Neural cell (in vitro differentiated cells): ENCODE data around the gene TRPV5. TPM values are rescaled to one million over a fixed set of nuclear protein-coding genes. Genes with fewer than 3 reads are reported as not detected.

ENCODE experiments used
- H2AFZ ChIP-seq: fragments of 200-600, 300-800 bp; sonication (generic), shearing (Covaris generic); 2 replicates; pipeline ENCODE4 v1.6.0; 2014; ENCODE audit warnings: low read depth, mild to moderate bottlenecking, antibody characterized with exemption, low read length, moderate library complexity
- H3F3A ChIP-seq: fragments of 200-600 bp; shearing (Covaris generic); 2 replicates; pipeline ENCODE4 v1.6.1; 2016; ENCODE audit warnings: mild to moderate bottlenecking, moderate library complexity, mixed read lengths, antibody characterized with exemption, low read length; ENCODE audit not compliant: insufficient read depth, poor library complexity, severe bottlenecking
- H3K27ac ChIP-seq: fragments of 200-600, 300-800 bp; sonication (generic), shearing (Covaris generic); 2 replicates; pipeline ENCODE4 v1.5.1; 2014; ENCODE audit warnings: mild to moderate bottlenecking, low read length, moderate library complexity
- H3K27me3 ChIP-seq: fragments of 300-800, 200-600 bp; sonication (generic), shearing (Covaris generic); 2 replicates; pipeline ENCODE4 v1.6.0; 2014; ENCODE audit warnings: mild to moderate bottlenecking, low read depth, low read length, moderate library complexity; ENCODE audit not compliant: insufficient read depth
- H3K36me3 ChIP-seq: fragments of 300-800, 200-600 bp; sonication (generic), shearing (Covaris generic); 2 replicates; pipeline ENCODE4 v1.5.1; 2014; ENCODE audit warnings: mild to moderate bottlenecking, antibody characterized with exemption, low read length, moderate library complexity; ENCODE audit not compliant: insufficient read depth
- H3K4me2 ChIP-seq: fragments of 300-800, 200-600 bp; sonication (generic), shearing (Covaris generic); 2 replicates; pipeline ENCODE4 v1.6.0; 2014; ENCODE audit warnings: mild to moderate bottlenecking, low read length
- H3K4me3 ChIP-seq: fragments of 300-800, 200-600 bp; sonication (generic), shearing (Covaris generic); 2 replicates; pipeline ENCODE4 v1.5.1; 2014; ENCODE audit warnings: mild to moderate bottlenecking, low read length, moderate library complexity
- H3K79me2 ChIP-seq: fragments of 200-600 bp; shearing (Covaris generic); replicated peaks from 2 replicates; pipeline ENCODE4 v1.6.0; 2014; ENCODE audit warnings: mild to moderate bottlenecking, low read length, moderate library complexity; ENCODE audit not compliant: insufficient read depth
- H3K9ac ChIP-seq: fragments of 300-800, 200-600 bp; sonication (generic), shearing (Covaris generic); 2 replicates; pipeline ENCODE4 v1.6.1; 2016; ENCODE audit warnings: mild to moderate bottlenecking, low read length, mixed read lengths
- H3K9me2 ChIP-seq: fragments of 200-600 bp; shearing (Covaris generic); 2 replicates; pipeline ENCODE4 v1.6.1; 2016; ENCODE audit warnings: mild to moderate bottlenecking, low read length, mixed read lengths; ENCODE audit not compliant: insufficient read depth
- H3K9me3 ChIP-seq: fragments of 200-600, 300-800 bp; sonication (generic), shearing (Covaris generic); 2 replicates; pipeline ENCODE4 v1.6.1; 2016; ENCODE audit warnings: mild to moderate bottlenecking, mixed run types, low read length, moderate library complexity, mixed read lengths
- H4K20me1 ChIP-seq: fragments of 200-600 bp; shearing (Covaris generic); 2 replicates; pipeline ENCODE4 v1.6.1; 2016; ENCODE audit warnings: mild to moderate bottlenecking, mixed run types; ENCODE audit not compliant: insufficient read depth
- CTCF ChIP-seq: fragments of 450-650 bp; IDR thresholded peaks from 2 replicates; pipeline ENCODE4 v1.5.1; 2014; ENCODE audit warnings: antibody characterized with exemption, mild to moderate bottlenecking, moderate library complexity; ENCODE audit not compliant: poor library complexity, severe bottlenecking
- EP300 ChIP-seq: fragments of 450-650 bp; conservative IDR thresholded peaks from 2 replicates; pipeline ENCODE4 v1.6.1; 2014; ENCODE audit warnings: antibody characterized with exemption, mild to moderate bottlenecking, moderate library complexity; ENCODE audit not compliant: poor library complexity, severe bottlenecking
- EZH2 ChIP-seq: fragments of 200-600, 300-800 bp; shearing (Covaris generic), sonication (generic); IDR thresholded peaks from 2 replicates; pipeline ENCODE4 v1.6.1; 2014; ENCODE audit warnings: antibody characterized with exemption, low read length, borderline replicate concordance, mild to moderate bottlenecking; ENCODE audit not compliant: insufficient read depth, poor library complexity, severe bottlenecking
- MXI1 ChIP-seq: fragments of 450-650 bp; conservative IDR thresholded peaks from 2 replicates; pipeline ENCODE4 v1.6.1; 2014; ENCODE audit warnings: antibody characterized with exemption, mild to moderate bottlenecking; ENCODE audit not compliant: poor library complexity, severe bottlenecking
- POLR2AphosphoS5 ChIP-seq: IDR thresholded peaks from 2 replicates; pipeline ENCODE4 v1.6.1; 2012
- RAD21 ChIP-seq: fragments of 450-650 bp; conservative IDR thresholded peaks from 2 replicates; pipeline ENCODE4 v1.6.1; 2014; ENCODE audit warnings: antibody characterized with exemption, mild to moderate bottlenecking, moderate library complexity
- REST ChIP-seq: IDR thresholded peaks from 2 replicates; pipeline ENCODE4 v1.6.1; 2012; ENCODE audit warnings: borderline replicate concordance
- SMC3 ChIP-seq: fragments of 450-650 bp; conservative IDR thresholded peaks from 2 replicates; pipeline ENCODE4 v1.6.1; 2014; ENCODE audit warnings: antibody characterized with exemption, mild to moderate bottlenecking, moderate library complexity; ENCODE audit not compliant: poor library complexity
- TAF1 ChIP-seq: IDR thresholded peaks from 2 replicates; pipeline ENCODE4 v1.6.1; 2012; ENCODE audit warnings: low read depth
- polyA plus RNA-seq: library from polyadenylated mRNA; depleted of rRNA; stranded (reverse); fragments of >200 nt; gene quantifications from 2 replicates; pipeline ENCODE4 v1.2.3, GENCODE V29; 2014

TRPV5 gene
- polyA plus RNA-seq, 1 donor from 2014 or later: not detected

DNA sequence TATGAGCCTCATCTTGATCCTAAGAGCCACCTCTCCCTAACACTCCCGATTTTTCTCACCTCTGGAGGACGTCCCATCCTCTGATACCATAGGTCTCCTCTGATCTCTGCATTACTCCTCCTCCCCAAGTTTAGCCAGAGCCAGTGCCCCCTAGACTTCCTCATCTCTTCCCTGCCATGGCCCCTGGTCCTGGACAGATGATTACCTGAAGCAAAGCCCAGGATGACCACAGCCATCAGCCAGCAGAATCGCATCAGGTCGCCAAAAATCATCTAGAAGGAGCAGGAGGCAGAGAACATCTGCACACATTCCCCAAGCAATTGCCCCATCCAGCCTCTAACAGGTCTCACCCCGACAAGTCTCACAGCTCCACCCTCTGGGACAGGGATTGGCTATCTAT lies 59.7 kb downstream of the TRPV5 start:
- no peaks in the 10 kb centered on the region for H3F3A ChIP-seq
- no peak overlapping the region for H3K27ac ChIP-seq
- H3K9me3 ChIP-seq: no peaks in the 10 kb centered on the region

DNA sequence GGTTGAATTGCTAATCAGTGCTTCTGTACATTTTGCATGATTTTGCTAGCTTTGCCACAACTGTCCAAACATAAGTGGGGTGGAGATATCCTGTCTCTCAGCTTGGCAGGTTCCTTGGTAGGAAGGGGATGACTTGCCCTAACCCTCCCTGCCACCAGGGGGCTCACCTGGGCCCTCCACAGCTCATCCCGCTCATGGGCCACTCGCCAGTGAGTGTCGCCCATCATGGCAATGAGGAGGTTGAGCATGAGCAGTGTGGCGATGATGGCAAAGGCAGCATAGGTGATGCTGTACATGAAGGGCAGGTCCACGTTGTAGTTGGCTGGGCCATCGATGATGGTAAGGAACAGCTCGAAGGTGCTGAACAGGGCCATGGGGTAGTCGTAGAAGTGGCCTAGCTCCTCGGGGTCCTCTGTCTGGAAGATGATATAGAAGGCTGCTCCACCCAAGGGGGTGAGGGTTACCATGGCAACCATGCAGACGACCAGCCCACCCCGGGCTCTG lies 60.2 kb downstream of the TRPV5 start:
- Histone ChIP-seq H3K27me3 (no peaks in the 10 kb centered on the region), H4K20me1 (no peaks in the 10 kb centered on the region), H3K4me2 (no peak overlapping the region), H3F3A (no peaks in the 10 kb centered on the region), H2AFZ (no peak overlapping the region), H3K4me3 (no peak overlapping the region), H3K79me2 (no peaks in the 10 kb centered on the region), H3K9me2 (no peaks in the 10 kb centered on the region), H3K36me3 (no peaks in the 10 kb centered on the region), H3K9me3 (no peaks in the 10 kb centered on the region), H3K27ac (no peak overlapping the region), H3K9ac (no peak overlapping the region)
- TF ChIP-seq MXI1: no peak
- TF ChIP-seq TAF1: no peak
- no peak for TF ChIP-seq CTCF
- TF ChIP-seq RAD21: no peak
- no peak for TF ChIP-seq POLR2AphosphoS5
- no peak for TF ChIP-seq EZH2
- no peak for TF ChIP-seq SMC3

More for the DNA sequence above, 59.7 kb downstream of the TRPV5 start:
- H3K79me2 ChIP-seq: no peaks in the 10 kb centered on the region
- H2AFZ ChIP-seq: no peak overlapping the region
- no peaks in the 10 kb centered on the region for H3K36me3 ChIP-seq
- TF ChIP-seq EZH2: no peak
- no peak for TF ChIP-seq POLR2AphosphoS5
- TF ChIP-seq EP300: no peak
- no peak for TF ChIP-seq MXI1
- TF ChIP-seq SMC3: no peak
- no peak for TF ChIP-seq TAF1
- TF ChIP-seq CTCF: no peak
- TF ChIP-seq REST: no peak
- no peak for TF ChIP-seq RAD21
- H4K20me1 ChIP-seq: no peaks in the 10 kb centered on the region
- no peak overlapping the region for H3K9ac ChIP-seq
- H3K27me3 ChIP-seq: no peaks in the 10 kb centered on the region
- H3K4me2 ChIP-seq: no peak overlapping the region
- H3K9me2 ChIP-seq: no peaks in the 10 kb centered on the region
- H3K4me3 ChIP-seq: no peak overlapping the region
